Psoas muscle (tissue), 7 donors: Measurements from ENCODE around the gene NBPF19. TPM values are rescaled to one million over a fixed set of nuclear protein-coding genes. Genes with fewer than 3 reads are reported as not detected.

Experiments
- polyA plus RNA-seq, 3 donors: library from polyadenylated mRNA; stranded (reverse); fragments of 200-250 nt; gene quantifications; one replicate each; pipeline ENCODE4 v1.2.3, GENCODE V29; 2013
- total RNA-seq, 4 donors: library from RNA; stranded (reverse); fragmentation: NEBNext Ultra II Directional in 2 of 4; extraction: Animal tissue kit (Norgen Biotek cat#: 25700) in 2 of 4; gene quantifications; one replicate each; pipeline versions ENCODE4 v1.2.1 to v1.2.4, GENCODE V29; 2021 to 2023
- donor health status: healthy with polysubstance abuse.
- donor health status: DM: no; HTN: no; CAD: no; lungs with moderate emphysema.
- donor health status: Bipolar disorder and iron deficiency.
- donor health status: healthy.
- donor health status: DM: no; HTN: no; CAD: no.
- donor health status: DM: no; HTN: no; CAD: no.
- donor health status: DM: yes; HTN: yes; CAD: no.

NBPF19 gene
- total and polyA plus RNA-seq, 7 donors, result 1.0 to 8.8 (median 4.4) TPM

Other genes starting within 250 kb of the NBPF19 start
- gene PPIAL4C, start 108.8 kb downstream of the NBPF19 start, total RNA-seq, result not detected
- not detected for gene PPIAL4C, start 108.8 kb downstream of the NBPF19 start, polyA plus RNA-seq